Stimulated activated CD4-positive, alpha-beta T cell treated with anti-CD3 and anti-CD28 coated beads, Interleukin-15, amount 100 ng/mL, for 24 hours (primary cell): Measurements from ENCODE around the gene EIF2S2.

Experiments used
- DNase-seq: peaks from one replicate; pipeline ENCODE4 v3.0.0-alpha.2; 2020

The EIF2S2 gene

DNA sequence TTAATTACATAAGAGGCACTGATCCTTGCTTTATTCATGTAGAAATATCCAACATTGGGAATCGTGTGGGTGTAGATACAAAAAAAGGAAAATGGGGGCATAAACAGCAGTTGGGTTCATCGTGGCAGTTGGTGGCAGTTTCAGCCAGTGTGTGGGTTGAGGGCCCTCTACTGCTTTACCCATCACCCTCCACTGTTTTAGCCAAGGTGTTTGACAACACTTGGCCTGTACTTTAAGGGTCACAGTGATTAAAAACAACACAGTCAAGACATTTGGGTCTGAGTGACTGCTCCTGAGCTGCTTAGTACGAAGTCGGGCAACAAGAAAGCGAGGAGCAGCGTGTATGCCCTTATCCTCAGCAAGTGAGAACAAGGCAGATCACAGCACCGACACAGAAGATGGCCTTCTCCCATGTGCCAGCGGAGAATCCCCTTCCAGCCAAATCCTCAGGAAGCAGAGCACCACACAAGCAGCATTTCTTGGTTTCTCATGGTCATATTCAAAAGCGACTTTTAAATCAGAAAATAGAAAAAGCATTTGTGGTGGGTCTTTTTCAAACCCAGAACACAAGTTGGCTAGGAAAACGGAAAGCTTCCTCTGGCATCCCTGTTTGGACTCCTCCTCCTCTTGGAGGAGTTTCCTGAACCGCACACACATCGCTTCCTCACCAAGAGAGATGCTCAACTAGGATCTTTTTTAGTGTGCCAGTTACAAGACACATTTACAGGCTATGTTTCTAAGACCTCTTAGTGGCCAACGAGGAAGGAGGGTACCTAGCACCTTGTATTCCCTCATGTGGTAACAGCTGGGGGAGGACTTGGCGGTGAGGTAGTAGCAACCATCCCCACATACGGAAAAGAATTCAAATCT is 23.5 kb downstream of the EIF2S2 start:
- no peak for DNase-seq

DNA sequence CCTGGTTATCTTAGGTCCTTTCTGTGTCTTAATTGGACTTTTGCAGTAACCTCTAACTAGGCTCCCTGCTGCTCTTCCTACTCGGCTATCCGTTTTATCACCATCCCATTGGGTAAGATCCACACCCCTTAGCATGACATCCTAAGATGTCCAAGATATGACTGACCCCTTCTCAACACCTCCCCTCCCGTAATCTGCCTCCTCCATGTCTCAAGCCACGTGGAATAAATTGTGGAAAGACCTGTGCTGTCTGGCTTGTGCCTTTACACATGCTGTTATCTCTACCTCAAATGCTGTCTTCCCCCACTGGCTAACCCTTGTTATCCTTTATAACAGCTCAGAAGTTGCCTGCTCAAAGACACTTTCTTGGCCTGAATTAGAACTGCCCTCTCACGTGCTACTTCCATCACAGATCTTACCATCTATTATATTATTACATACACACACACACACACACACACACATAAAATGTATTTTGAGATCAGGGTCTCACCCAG is 26.5 kb downstream of the EIF2S2 start:
- DNase-seq, result no peak

DNA sequence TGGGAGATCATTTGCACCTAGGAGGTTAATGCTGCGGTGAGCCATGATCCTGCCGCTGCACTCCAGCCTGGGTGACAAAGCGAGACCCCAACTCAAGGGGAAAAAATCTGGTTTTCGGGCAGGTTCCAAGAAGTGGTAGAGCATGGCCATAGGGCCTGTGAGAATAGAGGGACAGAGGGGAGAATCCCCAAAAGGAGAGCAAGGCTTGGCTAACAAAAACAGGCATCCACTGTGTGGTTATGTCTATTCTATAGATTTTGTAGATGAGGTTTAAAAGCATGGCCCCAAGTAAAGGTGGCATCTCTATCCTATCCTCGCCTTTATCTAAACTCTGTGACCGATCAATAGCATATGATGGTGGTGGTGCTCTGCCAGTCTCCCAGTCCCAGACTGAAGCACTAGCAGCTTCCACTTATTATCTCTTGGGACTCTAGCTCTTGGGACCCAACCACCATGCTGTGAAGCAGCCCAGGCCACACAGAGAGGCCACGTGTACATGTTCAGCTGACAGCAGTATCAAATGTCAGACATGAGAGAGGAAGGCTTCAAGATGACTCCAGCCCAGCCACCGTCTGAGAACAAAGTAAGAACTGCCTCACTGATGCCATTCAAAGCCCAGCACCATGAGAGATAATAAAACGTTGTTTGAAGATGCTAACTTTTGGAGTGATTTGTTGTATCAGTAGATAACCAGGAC is 27.7 kb downstream of the EIF2S2 start:
- no peak for DNase-seq

DNA sequence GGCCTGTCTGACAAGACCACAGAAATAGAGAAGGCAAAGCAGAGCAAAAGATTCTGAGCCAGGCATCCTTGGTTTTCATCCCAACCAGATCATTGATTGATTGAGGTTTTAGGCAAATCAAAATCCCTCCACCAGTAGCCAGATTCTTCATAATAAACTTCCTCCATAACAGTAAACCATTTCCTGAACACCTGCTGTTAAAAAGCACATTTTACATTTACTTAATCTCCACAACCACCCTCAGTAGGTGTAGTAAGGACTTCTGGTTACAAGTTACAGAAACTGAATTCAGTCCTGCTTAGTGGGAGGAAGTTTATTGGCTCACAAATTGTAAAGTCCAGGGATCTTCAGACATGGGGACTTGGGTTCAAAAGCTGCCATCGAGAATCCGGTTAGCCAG is 28.3 kb downstream of the EIF2S2 start:
- DNase-seq, result no peak

GRCh38 chr20:34083137-34083536 is 28.9 kb downstream of the EIF2S2 start:
- DNase-seq, result no peak

DNA sequence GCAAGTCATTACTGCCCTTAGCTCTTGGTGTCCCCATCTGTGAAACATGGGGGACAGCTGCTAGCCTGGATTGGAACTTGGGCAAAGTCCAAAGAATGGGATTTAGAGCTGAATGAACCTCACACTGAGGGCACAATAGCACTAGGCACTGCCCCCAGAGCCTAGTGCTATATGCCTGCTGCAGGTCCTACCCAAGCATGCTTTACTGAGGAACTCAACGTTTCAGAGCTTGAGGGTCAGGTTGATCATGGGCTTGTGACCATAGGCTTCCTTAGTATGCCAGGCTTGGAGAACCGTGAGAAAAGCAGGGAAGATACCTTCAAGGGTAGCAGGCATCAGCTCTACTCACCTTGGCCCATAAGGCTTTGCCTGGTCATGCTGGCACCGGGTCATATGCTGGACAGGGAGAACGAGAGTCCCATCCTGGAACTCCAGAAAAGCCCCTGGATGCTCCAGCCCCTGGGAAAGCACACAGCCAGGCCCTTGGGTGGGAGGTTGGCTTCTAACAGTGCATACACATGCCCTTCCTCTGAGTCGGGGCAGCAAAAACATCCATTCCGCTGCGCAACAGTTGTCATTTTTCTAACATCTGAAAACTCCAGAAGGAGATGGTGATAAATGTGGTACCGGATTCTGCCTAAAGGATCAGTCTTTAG is 29.7 kb downstream of the EIF2S2 start:
- no peak for DNase-seq

DNA sequence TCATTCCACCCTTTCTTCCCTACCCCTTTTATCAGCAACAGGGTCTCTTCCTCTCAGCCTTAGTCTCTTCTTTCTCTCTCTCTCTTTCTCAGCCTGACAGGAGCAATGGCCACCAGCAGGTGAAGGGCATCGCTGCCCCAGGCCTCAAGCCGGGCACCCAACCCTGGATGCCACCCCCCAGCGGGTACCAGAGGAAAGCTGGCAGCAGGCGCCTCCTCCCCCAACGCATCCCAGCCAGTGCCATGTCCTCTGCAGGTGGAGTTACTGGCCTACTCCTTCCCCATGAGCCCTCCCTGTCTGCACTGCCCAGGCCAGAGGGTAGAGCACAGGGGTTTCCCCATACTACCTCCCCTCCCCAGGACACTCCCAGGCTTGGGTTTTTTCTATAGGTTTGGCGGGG is 32.2 kb downstream of the EIF2S2 start:
- DNase-seq, result no peak

GRCh38 chr20:34078540-34078939 is 33.5 kb downstream of the EIF2S2 start:
- no peak for DNase-seq

- no peak for DNase-seq
Observed at GRCh38 chr20:34076952-34077351, 35.1 kb downstream of the EIF2S2 start.

GRCh38 chr20:34075647-34076046 is 36.4 kb downstream of the EIF2S2 start:
- DNase-seq, result no peak

- peak; percentile 51 for DNase-seq
Observed at GRCh38 chr20:34074101-34074760, 37.8 kb downstream of the EIF2S2 start.

DNA sequence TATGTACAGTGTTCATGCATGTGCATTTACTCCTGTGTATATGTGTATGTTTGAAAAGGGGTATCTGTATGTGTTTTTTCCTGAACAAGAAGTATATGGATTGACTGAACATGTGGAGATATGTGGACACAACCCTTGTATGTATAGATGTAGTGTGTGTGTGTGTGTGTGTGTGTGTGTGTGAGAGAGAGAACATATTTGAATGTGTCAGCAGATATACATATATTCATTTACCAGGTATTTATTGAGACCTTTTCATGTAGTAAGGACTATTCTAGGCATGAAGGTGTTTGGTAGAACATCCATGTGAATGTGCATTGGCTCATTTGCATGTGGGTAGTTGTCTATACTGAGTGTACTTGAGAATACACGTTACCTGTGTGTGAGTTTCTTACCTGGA is 39.3 kb downstream of the EIF2S2 start:
- DNase-seq, result no peak

DNA sequence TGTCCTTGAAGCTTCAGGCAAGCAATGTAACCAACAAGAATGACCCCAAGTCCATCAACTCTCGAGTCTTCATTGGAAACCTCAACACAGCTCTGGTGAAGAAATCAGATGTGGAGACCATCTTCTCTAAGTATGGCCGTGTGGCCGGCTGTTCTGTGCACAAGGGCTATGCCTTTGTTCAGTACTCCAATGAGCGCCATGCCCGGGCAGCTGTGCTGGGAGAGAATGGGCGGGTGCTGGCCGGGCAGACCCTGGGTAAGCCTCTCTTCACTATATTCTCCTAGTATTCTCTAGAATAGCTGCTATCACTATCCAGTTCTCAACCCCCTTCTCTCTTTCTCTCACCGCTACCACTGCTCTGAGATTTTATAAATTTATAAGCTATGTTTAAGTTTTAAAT is 40.0 kb downstream of the EIF2S2 start:
- DNase-seq, result no peak

DNA sequence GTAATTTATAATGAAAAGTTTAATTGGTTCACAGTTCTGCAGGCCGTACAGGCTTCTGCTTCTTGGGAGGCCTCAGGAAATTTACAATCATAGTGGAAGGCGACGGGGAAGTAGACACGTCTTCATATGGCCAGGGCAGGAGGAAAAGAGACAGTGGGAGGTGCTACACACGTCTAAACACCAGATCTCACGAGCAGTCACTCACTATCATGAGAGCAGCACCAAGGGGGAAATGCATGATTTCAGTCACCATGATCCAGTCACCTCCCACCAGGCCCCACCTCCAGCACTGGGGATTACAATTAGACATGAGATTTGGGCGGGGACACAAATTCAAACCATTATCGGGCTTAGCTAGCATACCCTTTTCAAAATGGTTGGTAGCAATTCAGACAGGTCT is 41.2 kb downstream of the EIF2S2 start:
- DNase-seq, result no peak

DNA sequence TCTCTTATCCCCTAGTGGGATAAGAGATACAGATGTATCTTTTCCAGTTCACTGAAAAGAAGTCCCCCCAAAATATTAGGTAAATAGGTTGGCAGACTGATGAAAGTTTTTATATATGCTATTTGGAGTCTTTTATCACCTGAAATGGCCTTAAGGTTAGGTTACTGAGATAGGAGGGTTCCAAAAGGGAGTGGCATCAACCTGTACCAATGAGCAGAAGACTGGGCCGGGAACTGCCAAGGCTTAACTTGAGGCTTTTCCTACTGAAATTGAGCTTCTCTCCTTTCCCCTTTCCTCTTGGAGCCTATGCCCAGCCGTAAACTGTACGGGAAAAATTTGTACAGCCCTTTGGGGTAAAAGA is 42.0 kb downstream of the EIF2S2 start:
- DNase-seq, result no peak

GRCh38 chr20:34069341-34070078 is 42.5 kb downstream of the EIF2S2 start:
- peak; percentile 48 for DNase-seq

DNA sequence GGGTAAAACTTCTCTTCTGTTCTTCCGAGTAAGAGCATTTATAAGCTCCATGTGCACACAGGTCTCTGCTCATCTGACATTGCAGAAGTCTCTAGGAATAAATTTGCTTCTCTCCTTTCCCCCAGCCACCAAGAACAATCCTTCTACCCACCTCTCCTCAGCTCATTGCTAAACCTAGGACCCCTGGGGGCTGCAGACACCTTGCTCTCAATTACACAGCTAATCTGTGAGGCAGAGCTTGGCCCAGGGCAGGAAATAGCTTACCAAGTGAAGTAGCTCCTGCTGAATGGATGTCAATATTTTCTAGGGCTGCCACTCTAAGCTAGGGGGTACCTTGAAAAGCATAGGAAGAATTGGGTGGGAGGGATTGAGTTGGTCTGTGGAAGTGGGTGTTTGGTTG is 44.0 kb downstream of the EIF2S2 start:
- DNase-seq, result no peak

- no peak for DNase-seq
Observed at GRCh38 chr20:34066476-34067090, 45.5 kb downstream of the EIF2S2 start.

DNA sequence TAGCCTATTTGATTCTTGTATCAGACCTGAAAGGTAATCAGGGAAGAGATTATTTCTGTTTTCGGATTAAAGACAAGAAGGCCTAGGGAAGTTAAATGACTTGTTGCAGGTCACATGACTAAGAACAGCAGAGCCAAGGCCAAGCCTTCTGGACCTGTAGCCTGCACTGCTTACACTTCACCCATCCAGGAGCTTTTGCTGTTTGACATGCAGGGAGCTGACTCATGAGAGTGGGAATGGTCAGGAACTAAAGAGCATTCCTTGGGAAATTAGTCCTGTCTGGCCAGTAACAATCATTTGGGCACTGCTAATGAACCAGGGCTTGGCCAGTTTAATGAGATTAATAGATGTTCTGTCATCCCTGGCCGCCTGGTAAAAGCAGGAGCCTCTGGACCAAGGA is 46.8 kb downstream of the EIF2S2 start:
- no peak for DNase-seq

GRCh38 chr20:34064286-34064685 is 47.8 kb downstream of the EIF2S2 start:
- DNase-seq, result no peak

GRCh38 chr20:34062570-34063482 is 49.2 kb downstream of the EIF2S2 start:
- no peak for DNase-seq
